ENCODE measurements around the gene TRIM10.
"Not testable (repeated sequence)": the region's sequence is repeated elsewhere in the genome, so short reads cannot be mapped to it uniquely, and the experiment has no call there.

Gene TRIM10

DNA sequence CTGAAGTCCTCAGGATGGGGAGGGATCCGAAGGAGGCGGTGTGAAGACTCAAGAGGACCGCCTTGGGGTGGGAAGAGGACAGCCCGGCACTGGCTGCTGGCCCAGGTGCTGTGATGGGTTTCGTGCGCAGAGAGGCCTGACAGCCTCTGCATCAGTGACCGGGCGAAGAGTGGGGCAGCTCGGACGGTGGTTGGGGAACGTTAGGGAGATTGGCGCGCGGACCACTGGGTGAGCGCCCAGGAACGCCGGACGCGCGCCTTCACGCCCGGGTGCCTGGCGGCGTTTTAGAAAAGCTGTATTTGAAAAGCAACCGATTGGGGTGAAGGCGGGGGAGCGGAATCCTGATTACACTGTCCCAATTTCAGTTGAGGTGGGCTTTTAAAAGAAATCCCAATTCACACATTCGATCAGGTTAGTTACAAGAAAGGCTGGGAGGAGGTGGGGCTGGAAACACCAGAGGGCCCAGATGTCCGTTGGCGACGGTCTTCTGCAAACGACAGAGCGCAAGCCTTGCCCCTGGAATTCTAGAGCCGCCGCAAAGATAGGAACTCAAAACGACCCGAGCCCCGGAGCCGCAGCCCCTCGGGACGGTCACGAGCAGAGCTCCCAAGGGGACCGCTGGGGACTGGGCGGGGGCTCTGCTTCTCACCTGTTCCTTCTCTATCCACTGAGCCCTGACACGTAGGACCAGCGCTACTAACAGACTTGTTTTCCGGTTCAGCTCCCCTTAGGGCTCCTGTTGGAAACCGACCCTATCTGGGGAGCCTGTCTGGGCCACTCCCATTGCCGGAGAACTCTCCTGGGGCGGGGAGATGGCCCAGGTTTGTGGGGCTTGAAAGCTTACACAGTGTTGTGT is 33.5 kb downstream of the TRIM10 start:
- DNase-seq (ENCODE audit: low spot score), result no peak

DNA sequence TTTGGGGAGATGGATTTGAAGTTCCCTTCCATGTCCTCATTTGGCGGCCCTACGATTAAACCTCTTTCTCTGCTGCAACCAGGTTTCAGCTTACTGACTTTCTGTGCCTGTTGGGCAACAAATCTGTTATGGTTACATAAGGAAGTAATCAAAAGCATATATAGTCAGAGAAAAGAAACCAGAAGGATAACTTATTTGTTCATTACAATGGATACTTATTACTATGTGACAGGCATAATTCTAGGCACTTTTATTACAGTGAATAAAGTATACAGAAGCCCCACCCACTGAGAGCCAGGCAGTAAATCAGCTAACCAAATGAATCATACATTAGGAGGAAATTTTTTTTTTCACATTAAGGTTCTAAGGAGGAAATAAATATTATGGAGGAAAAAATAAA is 38.5 kb downstream of the TRIM10 start:
- no peak for DNase-seq (ENCODE audit: low spot score)

DNA sequence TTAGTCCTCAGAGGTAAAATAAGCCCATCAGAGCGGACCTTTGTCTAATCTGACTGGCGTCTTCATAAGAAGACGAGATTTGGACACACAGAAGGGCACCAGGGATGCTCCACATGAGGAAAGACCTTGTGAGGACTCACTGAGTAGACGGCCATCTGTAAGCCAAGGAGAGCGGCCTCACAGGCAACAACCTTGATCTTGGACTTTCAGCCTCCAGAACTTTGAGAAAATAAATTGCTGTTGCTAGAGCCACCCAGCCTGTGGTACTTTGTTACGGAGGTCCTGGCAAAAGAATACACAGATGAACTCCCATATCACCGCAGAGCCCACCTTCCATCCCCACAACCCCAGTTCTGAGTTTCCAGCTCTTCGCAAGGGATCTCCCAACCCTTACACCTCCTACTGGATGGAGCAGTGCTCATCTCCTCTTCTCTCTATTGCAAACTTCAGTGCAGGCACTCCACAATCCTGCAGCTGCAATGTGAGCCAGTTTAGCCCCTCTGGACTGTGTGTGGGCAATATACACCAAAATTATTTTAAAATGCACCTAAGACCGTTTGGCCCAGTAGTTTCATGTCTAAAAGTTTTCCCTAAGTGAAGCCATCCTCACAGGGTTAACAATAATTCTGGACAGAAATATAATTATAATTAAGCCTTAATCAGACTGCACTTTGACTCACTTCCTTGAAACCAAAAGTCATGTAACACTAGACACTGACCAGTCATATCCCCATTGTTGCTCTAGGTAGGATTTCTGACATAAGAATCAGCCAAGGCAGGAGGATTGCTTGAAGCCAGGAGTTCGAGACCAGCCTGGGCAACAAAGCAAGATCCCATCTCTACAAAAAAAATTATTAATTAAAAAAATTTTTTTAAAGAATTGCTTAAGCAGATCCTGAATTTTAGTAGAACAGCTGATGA is 39.3 kb downstream of the TRIM10 start:
- DNase-seq (ENCODE audit: low spot score), result no peak

DNA sequence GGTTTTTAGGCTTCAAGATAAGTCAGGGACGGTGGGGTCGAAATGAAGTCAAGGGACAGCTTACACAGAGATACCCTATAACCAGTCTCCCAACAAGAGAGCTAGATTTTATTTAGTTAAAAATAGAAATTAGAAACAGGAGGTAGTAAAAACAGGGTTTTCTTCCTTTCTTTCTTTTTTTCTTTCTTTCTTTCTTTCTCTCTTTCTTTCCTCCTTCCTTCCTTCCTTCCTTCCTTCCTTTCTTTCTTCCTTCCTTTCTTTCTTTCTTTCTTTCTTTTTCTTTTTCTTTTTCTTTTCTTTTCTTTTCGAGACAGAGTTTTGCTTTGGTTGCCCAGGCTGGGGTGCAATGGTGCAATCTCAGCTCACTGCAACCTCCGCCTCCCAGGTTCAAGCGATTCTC is 42.3 kb downstream of the TRIM10 start:
- DNase-seq (ENCODE audit: low spot score), result not testable (repeated sequence)

DNA sequence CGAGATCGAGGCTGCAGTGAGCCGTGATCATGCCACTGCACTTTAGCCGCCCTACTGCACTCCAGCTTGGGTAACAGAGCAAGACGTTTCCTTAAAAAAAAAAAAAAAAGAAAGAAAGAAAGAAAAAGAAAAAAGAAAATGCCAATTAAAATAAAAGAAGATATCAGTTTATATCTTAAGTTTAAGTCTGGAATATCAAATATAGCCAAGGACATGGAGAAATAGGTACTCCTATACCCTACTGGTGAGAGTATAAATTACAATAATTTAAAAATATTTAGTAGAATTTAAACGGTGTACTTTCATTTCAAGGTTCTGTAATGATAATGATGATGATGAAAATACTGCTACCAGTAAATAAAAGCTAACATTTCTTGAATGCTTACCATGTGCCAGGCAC is 44.3 kb downstream of the TRIM10 start:
- DNase-seq (ENCODE audit: low spot score), result no peak

DNA sequence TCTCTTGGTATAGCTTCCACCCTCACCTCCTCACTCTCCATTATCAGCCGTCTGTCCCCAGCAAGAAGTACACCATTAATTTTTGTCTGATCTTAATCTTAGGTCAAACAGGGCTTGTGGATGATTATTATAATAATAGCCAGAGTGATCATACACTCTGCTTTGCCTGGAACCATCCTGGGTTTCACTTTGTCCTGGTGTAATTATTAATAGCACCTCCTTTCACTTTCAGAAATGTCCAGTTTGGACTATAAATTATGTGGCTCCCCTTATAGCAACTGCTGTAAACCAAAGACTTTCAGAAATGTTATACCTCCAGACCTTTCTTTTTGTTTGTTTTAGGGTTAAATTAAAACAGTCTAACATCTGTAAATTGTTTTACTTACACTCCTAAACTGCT is 47.2 kb downstream of the TRIM10 start:
- no peak for DNase-seq (ENCODE audit: low spot score)

DNA sequence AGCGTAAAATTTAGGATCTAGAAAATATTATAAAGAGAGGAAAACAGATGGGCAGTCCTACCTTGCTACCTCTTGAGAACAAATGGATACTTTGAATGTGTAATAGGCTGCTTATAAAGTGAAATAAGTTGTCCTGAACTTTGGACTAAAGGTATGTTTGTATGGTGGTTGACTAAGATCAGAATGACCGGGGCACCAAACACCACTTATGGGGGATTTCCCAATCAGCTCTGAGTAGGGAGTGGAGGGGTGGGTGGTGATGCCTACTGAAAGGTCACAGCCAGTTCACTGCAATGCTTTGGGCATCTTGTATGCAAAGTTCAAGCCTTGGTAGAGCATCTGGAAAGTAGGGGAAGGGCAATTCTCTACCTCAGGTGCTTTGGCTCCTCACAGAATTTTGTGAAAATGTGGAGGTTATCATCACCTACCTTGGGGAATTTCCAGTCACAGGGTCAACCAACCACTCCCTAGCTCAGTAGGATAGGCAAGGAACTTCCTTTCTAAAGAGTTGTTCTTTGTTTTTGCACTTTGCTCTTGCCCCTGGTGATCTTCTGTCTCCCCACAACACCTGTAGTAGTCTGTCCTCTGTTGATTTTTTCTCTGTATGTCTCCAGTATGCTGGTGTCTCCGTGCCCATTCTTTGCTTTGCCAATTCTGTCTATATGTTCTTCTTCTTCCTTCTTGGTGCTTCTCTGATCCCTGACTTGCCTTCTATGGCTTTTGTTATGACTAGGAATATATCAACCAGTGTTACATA is 47.8 kb downstream of the TRIM10 start, which contains the start of gene TRIM31:
Gene TRIM31 (minus strand): TSS at position 88 of the 757 bp plus-strand sequence. CDS start 285 bp downstream, outside the sequence.
- no peak for DNase-seq (ENCODE audit: low spot score)

DNA sequence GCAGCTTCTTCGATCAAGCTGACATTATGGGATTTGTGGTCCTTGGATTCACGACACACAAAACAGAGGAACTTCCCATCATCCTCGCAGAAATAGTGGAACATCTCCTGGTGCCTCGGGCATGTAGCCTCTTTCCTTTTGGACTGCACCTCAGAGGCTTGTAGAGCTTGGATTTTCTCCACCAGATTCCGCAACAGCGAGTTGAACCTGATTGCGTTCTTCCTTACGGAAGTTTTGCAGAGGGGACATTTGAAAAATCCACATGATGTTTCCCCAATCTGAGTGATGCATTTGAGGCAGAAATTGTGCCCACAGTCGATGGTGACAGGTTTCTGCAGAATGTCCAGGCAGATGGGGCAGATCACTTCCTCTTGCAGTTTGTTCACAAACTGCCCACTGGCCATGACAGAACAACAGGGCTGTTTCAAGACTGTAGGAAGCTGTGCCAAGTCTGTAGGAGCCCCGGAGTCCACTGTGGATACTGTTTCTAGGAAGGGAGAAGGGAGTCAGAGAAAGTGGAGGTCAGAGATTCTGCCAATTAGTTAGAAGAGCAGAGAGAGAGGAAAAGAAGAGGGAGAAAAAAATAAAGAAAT is 48.5 kb downstream of the TRIM10 start:
- DNase-seq (ENCODE audit: low spot score), result no peak

DNA sequence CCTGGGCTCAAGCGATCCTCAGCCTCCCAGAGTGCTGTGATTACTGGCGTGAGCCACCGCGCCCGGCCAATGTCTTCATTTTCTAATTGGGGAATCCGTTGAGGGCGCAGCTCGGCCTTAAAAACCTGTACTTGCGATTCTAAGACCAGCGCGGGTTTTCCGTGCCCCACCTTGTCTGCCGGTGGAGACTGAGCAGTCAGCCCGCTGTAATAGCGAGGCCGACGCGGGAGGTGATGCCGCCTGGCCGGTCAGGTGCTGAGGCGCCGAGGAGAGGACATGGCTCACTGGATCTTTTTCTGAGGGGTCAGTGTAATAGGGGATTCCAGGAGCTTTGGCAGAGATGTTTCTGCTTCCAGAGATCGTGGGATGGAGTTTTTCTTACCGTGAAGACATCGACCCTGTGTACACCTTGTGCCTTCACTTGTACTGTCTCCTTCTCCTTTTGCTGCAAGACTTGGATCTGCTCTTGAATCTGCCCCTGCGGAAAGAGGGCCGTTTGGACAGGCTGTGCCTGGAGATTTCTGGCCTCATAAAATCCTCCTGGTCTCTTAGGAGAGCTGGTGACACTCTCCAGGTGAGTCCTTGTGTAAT is 49.6 kb downstream of the TRIM10 start:
- DNase-seq (ENCODE audit: low spot score), result no peak

DNA sequence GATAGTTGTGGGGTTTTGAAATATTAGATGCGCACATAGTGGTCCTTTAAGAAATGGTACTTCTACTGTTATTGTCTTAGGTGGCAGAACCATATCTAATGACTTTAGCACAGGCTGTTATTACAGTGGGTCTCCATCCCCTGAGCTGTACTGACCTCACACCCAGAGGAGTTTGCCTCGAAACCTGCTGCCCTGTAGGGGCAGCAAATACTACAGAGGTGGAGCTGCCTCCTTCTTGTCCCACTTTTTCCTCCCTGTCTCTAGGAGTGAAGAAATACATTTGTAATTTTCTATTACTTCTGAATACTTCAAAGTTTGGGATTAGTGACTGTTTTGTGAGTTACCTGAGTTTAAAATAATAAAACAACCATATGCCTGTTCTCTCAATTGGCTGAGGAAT is 56.4 kb downstream of the TRIM10 start:
- no peak for DNase-seq (ENCODE audit: low spot score)

DNA sequence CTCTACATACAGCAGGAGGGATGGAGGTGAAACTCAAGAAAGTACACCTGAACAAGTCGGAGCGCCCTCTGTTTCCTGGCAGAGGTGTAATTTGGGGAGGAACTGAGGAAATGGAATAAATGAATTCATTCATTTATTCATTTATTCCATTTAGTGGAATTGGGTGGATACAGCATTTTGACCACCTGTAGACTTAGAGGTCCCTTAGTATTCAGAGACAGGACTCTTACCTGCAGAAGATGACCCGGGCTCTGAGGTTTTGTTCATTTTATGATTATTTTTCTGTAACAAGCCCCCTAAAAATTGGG is 57.2 kb downstream of the TRIM10 start:
- no peak for DNase-seq (ENCODE audit: low spot score)

DNA sequence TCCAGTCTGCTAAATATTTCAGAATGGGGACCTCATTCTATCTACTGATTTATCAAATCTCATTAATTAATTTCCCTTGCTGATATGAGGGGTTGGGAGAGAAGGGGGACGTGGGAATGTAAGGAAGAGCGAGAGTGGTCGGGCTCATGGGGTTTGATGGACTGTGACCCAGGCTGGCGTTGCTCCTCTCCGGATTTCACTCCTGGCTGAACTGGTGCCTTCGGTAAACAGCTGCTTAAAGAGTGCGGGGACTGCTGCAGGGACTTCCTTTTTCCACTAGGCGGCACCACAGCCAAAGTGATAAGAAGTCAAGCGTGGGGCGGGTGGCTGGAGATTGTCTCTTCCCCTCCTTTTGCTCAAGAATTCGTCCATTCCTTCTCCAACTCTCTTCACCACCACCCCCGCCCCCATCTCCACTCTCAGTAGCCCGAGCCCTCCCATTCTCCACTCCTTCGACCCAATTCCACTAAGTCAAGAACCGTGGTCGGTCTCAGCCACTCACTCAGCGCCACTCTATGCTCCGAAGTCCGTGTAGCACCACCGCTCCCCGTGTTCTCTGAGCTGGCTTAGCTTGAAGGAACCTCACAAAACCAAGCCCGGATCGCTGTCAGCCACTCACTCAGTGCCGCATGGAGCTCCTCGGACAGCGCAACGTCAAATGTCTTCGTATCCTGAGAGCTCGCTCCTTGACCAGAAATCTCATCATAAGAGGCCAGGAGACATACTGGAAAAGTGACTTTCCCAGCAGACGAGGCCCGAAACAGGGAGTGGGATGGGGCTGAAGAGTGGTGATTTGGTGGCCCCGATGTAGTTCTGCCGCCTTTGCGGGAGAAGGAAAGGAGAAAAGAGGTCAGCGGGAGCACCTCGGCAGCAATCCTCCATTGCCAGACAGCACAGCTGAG is 57.8 kb downstream of the TRIM10 start:
- peak; percentile 87 for DNase-seq (ENCODE audit: low spot score)

DNA sequence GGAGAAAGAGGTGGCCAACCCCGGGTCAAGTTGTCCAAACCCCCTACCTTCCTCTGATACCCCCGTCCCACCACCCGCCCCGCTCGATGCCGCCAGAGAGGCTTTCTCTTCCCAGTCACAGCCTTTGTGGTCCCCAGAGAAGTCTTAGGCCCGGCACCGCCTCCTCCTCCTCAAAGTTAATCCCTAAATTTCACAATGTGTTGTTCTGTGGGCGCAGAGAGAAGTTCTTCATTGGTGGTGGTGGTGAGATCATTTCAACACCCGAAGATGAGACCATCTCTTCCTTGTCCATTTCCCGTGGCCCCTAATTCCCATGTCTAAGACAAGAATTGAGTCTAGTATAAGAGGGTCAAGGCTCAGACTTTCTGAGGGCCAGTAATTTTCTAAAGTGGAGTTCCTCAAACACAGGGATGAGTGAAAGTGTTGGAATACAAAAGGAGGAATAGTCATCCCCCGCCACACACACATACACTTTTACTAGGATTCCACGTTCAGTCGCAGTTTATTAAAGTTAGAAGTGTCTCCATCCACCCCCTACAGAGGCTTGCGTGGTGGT is 58.5 kb downstream of the TRIM10 start:
- DNase-seq (ENCODE audit: low spot score), result no peak

Data from CD4-positive, alpha-beta T cell treated with Interleukin-15 for 4 hours (primary cell).